ENCODE measurements around the gene PPM1F.

- TF ChIP-seq POLR2AphosphoS5 (IDR thresholded peaks at IDR 0.05; ENCODE audit: insufficient read depth in 1 of 2, low read depth in 1 of 2) = no peak
- TF ChIP-seq POLR2A (IDR thresholded peaks at IDR 0.05) = no peak
Measured at GRCh38 chr22:21907638-21908522, 44.8 kb downstream of the PPM1F start.
